CD1c-positive myeloid dendritic cell (primary cell): ENCODE measurements around the gene PCDHA6.
"Not testable (repeated sequence)": the region's sequence is repeated elsewhere in the genome, so short reads cannot be mapped to it uniquely, and the experiment has no call there.

Experiments used
- DNase-seq: peaks from one replicate; pipeline ENCODE4 v3.0.0-alpha.2; 2016; ENCODE audit errors: extremely low spot score

Gene PCDHA6

GRCh38 chr5:140862441-140863295 is 34.9 kb downstream of the PCDHA6 start:
- no peak for DNase-seq

GRCh38 chr5:140868721-140869554 is 41.2 kb downstream of the PCDHA6 start, which contains the start of gene PCDHA11:
Gene PCDHA11, plus strand, starts transcription at chr5:140868957. Its CDS starts 147 bp downstream, at chr5:140869104.
- DNase-seq: no peak

- DNase-seq: no peak
These were observed 41.8 kb downstream of the PCDHA6 start for GRCh38 chr5:140869555-140869886.

DNA sequence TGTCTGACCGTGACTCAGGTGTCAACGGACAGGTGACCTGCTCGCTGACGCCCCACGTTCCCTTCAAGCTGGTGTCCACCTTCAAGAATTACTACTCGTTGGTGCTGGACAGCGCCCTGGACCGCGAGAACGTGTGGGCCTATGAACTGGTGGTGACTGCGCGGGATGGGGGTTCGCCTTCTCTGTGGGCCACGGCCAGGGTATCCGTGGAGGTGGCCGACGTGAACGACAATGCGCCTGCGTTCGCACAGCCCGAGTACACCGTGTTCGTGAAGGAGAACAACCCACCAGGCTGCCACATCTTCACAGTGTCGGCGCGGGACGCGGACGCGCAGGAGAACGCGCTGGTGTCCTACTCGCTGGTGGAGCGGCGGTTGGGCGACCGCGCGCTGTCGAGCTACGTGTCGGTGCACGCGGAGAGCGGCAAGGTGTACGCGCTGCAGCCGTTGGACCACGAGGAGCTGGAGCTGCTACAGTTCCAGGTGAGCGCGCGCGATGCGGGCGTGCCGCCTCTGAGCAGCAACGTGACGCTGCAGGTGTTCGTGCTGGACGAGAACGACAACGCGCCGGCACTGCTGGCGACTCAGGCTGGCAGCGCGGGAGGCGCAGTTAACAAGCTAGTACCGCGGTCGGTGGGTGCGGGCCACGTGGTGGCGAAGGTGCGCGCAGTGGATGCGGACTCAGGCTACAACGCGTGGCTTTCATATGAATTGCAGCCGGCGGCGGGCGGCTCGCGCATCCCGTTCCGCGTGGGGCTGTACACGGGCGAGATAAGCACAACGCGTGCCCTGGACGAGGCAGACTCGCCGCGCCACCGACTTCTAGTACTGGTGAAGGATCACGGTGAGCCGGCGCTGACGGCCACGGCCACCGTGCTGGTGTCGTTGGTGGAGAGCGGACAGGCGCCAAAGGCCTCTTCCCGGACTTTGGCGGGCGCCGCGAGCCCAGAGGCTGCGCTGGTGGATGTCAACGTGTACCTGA is 42.8 kb downstream of the PCDHA6 start:
- DNase-seq: no peak

- DNase-seq: no peak
These were observed 47.6 kb downstream of the PCDHA6 start, which contains the start of gene PCDHA12 for GRCh38 chr5:140875085-140876065. Gene PCDHA12, plus strand, starts transcription at chr5:140875308. Its CDS starts 165 bp downstream, at chr5:140875473.

GRCh38 chr5:140876541-140877261 is 48.9 kb downstream of the PCDHA6 start:
- DNase-seq: not testable (repeated sequence)

DNA sequence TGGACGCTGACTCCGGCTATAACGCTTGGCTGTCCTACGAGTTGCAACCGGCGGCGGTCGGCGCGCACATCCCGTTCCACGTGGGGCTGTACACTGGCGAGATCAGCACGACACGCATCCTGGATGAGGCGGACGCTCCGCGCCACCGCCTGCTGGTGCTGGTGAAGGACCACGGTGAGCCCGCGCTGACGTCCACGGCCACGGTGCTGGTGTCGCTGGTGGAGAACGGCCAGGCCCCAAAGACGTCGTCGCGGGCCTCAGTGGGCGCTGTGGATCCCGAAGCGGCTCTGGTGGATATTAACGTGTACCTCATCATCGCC is 49.5 kb downstream of the PCDHA6 start:
- DNase-seq: no peak
